OCI-LY1 (cell line): ENCODE data around the gene TMPRSS11E.

Source experiments
- H2AFZ ChIP-seq: fragments of 200-600 bp; sonication (generic), shearing (Covaris generic); 2 replicates; pipeline ENCODE4 v1.6.0; 2014; ENCODE audit warnings: antibody characterized with exemption, mild to moderate bottlenecking, low read length
- H3F3A ChIP-seq: fragments of 200-600 bp; sonication (generic), shearing (Covaris generic); 2 replicates; pipeline ENCODE4 v1.6.0; 2014; ENCODE audit warnings: mild to moderate bottlenecking, antibody characterized with exemption, low read length, moderate library complexity; ENCODE audit not compliant: insufficient read depth
- H3K27ac ChIP-seq: fragments of 200-600 bp; sonication (generic); 2 replicates; pipeline ENCODE4 v1.5.1; 2014; ENCODE audit warnings: low read length, mixed run types, mild to moderate bottlenecking, low read depth; ENCODE audit not compliant: poor library complexity, severe bottlenecking
- H3K27me3 ChIP-seq: fragments of 200-600 bp; sonication (generic); 2 replicates; pipeline ENCODE4 v1.6.0; 2014; ENCODE audit warnings: antibody characterized with exemption, mild to moderate bottlenecking, low read length, moderate library complexity; ENCODE audit not compliant: insufficient read depth
- H3K36me3 ChIP-seq: fragments of 200-600 bp; sonication (generic); 2 replicates; pipeline ENCODE4 v1.6.1; 2014; ENCODE audit warnings: mild to moderate bottlenecking, antibody characterized with exemption, low read length, moderate library complexity, mixed read lengths; ENCODE audit not compliant: insufficient read depth
- H3K4me1 ChIP-seq: fragments of 200-600 bp; sonication (generic); 2 replicates; pipeline ENCODE4 v1.5.1; 2014; ENCODE audit warnings: mild to moderate bottlenecking, low read length, moderate library complexity; ENCODE audit not compliant: insufficient read depth, severe bottlenecking
- H3K4me2 ChIP-seq: fragments of 200-600 bp; sonication (generic), shearing (Covaris generic); 2 replicates; pipeline ENCODE4 v1.6.1; 2014; ENCODE audit warnings: low read length
- H3K4me3 ChIP-seq: fragments of 200-600 bp; sonication (generic); 2 replicates; pipeline ENCODE4 v1.5.1; 2014; ENCODE audit warnings: low read length, low read depth, mild to moderate bottlenecking, mixed read lengths; ENCODE audit not compliant: poor library complexity, severe bottlenecking
- H3K79me2 ChIP-seq: fragments of 200-600 bp; shearing (Covaris generic); 2 replicates; pipeline ENCODE4 v1.6.1; 2016; ENCODE audit warnings: mixed run types, low read length, mixed read lengths; ENCODE audit not compliant: insufficient read depth
- H3K9ac ChIP-seq: fragments of 200-600 bp; sonication (generic), shearing (Covaris generic); 2 replicates; pipeline ENCODE4 v1.6.1; 2014; ENCODE audit warnings: mild to moderate bottlenecking, low read length, mixed read lengths
- H3K9me2 ChIP-seq: fragments of 200-600 bp; sonication (generic), shearing (Covaris generic); 2 replicates; pipeline ENCODE4 v1.6.1; 2014; ENCODE audit warnings: low read depth, mild to moderate bottlenecking, low read length, mixed read lengths
- H3K9me3 ChIP-seq: fragments of 200-600 bp; shearing (Covaris generic); 2 replicates; pipeline ENCODE4 v1.6.1; 2014; ENCODE audit warnings: low read length, mixed read lengths
- H4K20me1 ChIP-seq: fragments of 200-600 bp; sonication (generic), shearing (Covaris generic); 2 replicates; pipeline ENCODE4 v1.6.0; 2016; ENCODE audit warnings: mild to moderate bottlenecking, low read length; ENCODE audit not compliant: insufficient read depth
- EZH2 ChIP-seq: fragments of 200-600 bp; sonication (generic), shearing (Covaris generic); IDR thresholded peaks from 2 replicates; pipeline ENCODE4 v1.8.0; 2017; ENCODE audit warnings: borderline replicate concordance, mixed run types, mild to moderate bottlenecking, antibody characterized with exemption, low read length, moderate library complexity, mixed read lengths
- TF ChIP-seq, protein P1 (sequence below): fragments of 200-600 bp; sonication (generic), shearing (Covaris generic); IDR thresholded peaks from 2 replicates; pipeline ENCODE4 v1.5.1; 2017; ENCODE audit warnings: mild to moderate bottlenecking, antibody characterized with exemption, low read length, moderate library complexity, mixed read lengths

The TMPRSS11E gene

DNA sequence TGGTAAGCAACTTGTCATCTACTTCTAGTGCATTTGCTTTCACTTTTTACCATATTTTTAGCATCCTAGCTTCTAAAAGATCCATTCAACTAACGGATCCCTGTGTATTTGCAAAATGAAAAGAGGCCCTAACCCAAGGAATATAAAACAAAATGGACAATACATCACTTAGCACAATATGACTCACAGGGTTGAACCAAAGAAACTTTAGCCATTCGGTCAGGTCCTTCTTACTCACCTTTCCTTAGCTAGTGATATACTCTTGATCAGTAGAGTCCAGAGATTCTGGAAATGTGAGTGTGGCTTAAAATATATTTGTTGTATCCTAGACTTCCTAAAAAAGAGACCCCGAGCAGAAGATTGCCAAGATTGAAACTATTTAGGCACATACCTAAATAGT is 19.5 kb downstream of the TMPRSS11E start:
- no peak for TF ChIP-seq EZH2
- TF ChIP-seq, protein P1, sequence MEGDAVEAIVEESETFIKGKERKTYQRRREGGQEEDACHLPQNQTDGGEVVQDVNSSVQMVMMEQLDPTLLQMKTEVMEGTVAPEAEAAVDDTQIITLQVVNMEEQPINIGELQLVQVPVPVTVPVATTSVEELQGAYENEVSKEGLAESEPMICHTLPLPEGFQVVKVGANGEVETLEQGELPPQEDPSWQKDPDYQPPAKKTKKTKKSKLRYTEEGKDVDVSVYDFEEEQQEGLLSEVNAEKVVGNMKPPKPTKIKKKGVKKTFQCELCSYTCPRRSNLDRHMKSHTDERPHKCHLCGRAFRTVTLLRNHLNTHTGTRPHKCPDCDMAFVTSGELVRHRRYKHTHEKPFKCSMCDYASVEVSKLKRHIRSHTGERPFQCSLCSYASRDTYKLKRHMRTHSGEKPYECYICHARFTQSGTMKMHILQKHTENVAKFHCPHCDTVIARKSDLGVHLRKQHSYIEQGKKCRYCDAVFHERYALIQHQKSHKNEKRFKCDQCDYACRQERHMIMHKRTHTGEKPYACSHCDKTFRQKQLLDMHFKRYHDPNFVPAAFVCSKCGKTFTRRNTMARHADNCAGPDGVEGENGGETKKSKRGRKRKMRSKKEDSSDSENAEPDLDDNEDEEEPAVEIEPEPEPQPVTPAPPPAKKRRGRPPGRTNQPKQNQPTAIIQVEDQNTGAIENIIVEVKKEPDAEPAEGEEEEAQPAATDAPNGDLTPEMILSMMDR = no peak
- no peak overlapping the region for H2AFZ ChIP-seq
- H3K79me2 ChIP-seq = no peaks in the 10 kb centered on the region
- no peaks in the 10 kb centered on the region for H3K9me3 ChIP-seq
- no peaks in the 10 kb centered on the region for H3F3A ChIP-seq
- no peaks in the 10 kb centered on the region for H4K20me1 ChIP-seq
- H3K9ac ChIP-seq = no peak overlapping the region
- no peaks in the 10 kb centered on the region for H3K4me1 ChIP-seq
- H3K4me2 ChIP-seq = no peak overlapping the region
- H3K4me3 ChIP-seq = no peak overlapping the region
- H3K27ac ChIP-seq = no peak overlapping the region
- no peaks in the 10 kb centered on the region for H3K36me3 ChIP-seq
- no peaks in the 10 kb centered on the region for H3K9me2 ChIP-seq
- no peaks in the 10 kb centered on the region for H3K27me3 ChIP-seq

DNA sequence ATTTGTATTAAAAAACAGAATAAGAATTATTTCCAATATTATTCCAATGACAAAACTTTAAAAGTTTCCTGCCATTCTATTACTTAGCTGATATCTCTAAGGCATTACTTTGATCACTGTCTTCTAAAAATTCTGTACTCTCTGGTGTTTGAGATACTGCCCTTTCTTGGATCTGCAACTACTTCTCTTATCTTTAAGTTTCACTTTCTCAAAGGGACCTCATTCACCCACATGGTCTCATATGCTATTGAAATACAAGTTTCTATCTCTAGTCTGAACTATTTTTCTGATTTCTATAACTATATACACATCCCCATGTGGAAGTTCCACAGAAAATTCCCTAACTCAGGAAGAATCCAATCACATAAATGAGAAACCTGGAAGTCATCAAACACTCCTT is 22.2 kb downstream of the TMPRSS11E start:
- Histone ChIP-seq H3K9me3 (no peaks in the 10 kb centered on the region), H4K20me1 (no peaks in the 10 kb centered on the region), H3K9me2 (no peaks in the 10 kb centered on the region), H3K36me3 (no peaks in the 10 kb centered on the region), H3K4me1 (no peaks in the 10 kb centered on the region), H2AFZ (no peak overlapping the region), H3K4me2 (no peak overlapping the region), H3K27me3 (no peaks in the 10 kb centered on the region), H3K79me2 (no peaks in the 10 kb centered on the region), H3F3A (no peaks in the 10 kb centered on the region), H3K4me3 (no peak overlapping the region), H3K9ac (no peak overlapping the region), H3K27ac (no peak overlapping the region)
- TF ChIP-seq, protein P1 = no peak
- no peak for TF ChIP-seq EZH2

DNA sequence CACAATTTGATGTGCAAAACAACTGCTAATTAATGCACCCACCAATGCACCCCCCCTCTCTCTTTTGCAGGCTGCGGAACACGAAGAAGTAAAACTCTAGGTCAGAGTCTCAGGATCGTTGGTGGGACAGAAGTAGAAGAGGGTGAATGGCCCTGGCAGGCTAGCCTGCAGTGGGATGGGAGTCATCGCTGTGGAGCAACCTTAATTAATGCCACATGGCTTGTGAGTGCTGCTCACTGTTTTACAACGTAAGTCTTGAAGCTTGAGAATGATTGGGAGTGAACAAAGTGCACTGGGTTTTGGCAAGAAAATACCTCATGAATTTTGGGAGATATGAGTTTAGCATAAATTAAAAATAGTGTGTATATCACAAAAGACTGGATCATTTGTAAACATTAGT is 28.9 kb downstream of the TMPRSS11E start:
- H3K4me1 ChIP-seq = no peaks in the 10 kb centered on the region
- no peak overlapping the region for H3K4me2 ChIP-seq
- no peaks in the 10 kb centered on the region for H3K9me2 ChIP-seq
- no peak overlapping the region for H2AFZ ChIP-seq
- no peak overlapping the region for H3K4me3 ChIP-seq
- H3K27ac ChIP-seq = no peak overlapping the region
- no peaks in the 10 kb centered on the region for H3K36me3 ChIP-seq
- H3K79me2 ChIP-seq = no peaks in the 10 kb centered on the region
- H3K9me3 ChIP-seq = no peaks in the 10 kb centered on the region
- no peaks in the 10 kb centered on the region for H3F3A ChIP-seq
- no peaks in the 10 kb centered on the region for H3K27me3 ChIP-seq
- H4K20me1 ChIP-seq = no peaks in the 10 kb centered on the region
- no peak for TF ChIP-seq EZH2
- TF ChIP-seq, protein P1 = no peak
- H3K9ac ChIP-seq = no peak overlapping the region
